HepG2 (cell line): ENCODE data around the gene BICDL2. TPM values are rescaled to one million over a fixed set of nuclear protein-coding genes. Genes with fewer than 3 reads are reported as not detected.

Source experiments
- ATAC-seq: fragments of 200-7000 bp; cut with Tn5 transposase; 3 replicates; pipeline ENCODE4 v1.9.1; 2020; ENCODE audit warnings: mild to moderate bottlenecking, moderate library complexity
- BruUV-seq: library from RNA; stranded (reverse); fragments of 400-500 nt; replicated peaks from 2 replicates; lab custom pipeline; 2021; lab: Mats Ljungman, UMichigan
- CTCF ChIA-PET: fragments of 300-600 bp; formaldehyde crosslinking; extraction: SDS; loops from one replicate; lab custom pipeline; 2021; ENCODE audit warnings: low total read pairs, inconsistent platforms, low intra/inter-chr PET ratio; lab: Yijun Ruan, JAX
- POLR2A ChIA-PET: fragments of 350-600 bp; sonication (Branson Sonifier 250); formaldehyde crosslinking; loops from one replicate; lab custom pipeline; 2020; ENCODE audit warnings: antibody characterized with exemption, inconsistent platforms; lab: Yijun Ruan, JAX
- DNase-seq: peaks from one replicate; pipeline ENCODE4 v3.0.0-alpha.2; 2015; ENCODE audit warnings: low spot score
- FAIRE-seq: peaks from 3 replicates; lab custom pipeline; 2011; peaks lifted over from hg19 to GRCh38; lab: Jason Lieb, UNC
- H2AFZ ChIP-seq: one replicate; pipeline ENCODE4 v1.6.1; 2011; ENCODE audit warnings: low read length, inconsistent platforms
- H3K27ac ChIP-seq: fragments of 300-600 bp; 3 replicates; pipeline ENCODE4 v1.8.0; 2011; ENCODE audit warnings: mixed run types, mild to moderate bottlenecking, mixed read lengths, low read length, inconsistent platforms; ENCODE audit not compliant: insufficient read depth; ENCODE audit errors: extremely low read length
- H3K27me3 ChIP-seq, 2 experiments: fragments of 200-600 bp in 1 of 2; 2 replicates in 1 of 2; 3 replicates in 1 of 2; pipeline versions ENCODE4 v1.6.0 to v1.8.0; 2011; ENCODE audit warnings: low read length in 2 of 2, mild to moderate bottlenecking in 2 of 2, moderate library complexity in 2 of 2, inconsistent platforms in 1 of 2; ENCODE audit not compliant: insufficient read depth in 2 of 2, control insufficient read depth in 1 of 2
- H3K36me3 ChIP-seq, 2 experiments: fragments of 200-600 bp in 1 of 2; replicated peaks in 1 of 2; 2 replicates in 1 of 2; 3 replicates in 1 of 2; pipeline versions ENCODE4 v1.5.1 to v1.8.0; 2011; ENCODE audit warnings: low read length in 2 of 2, inconsistent platforms in 1 of 2; ENCODE audit not compliant: insufficient read depth in 2 of 2, control insufficient read depth in 1 of 2
- H3K4me1 ChIP-seq: 2 replicates; pipeline ENCODE4 v1.5.1; 2012; ENCODE audit warnings: low read length, inconsistent platforms; ENCODE audit not compliant: insufficient read depth
- H3K4me2 ChIP-seq: 2 replicates; pipeline ENCODE4 v1.6.0; 2011; ENCODE audit warnings: low read depth, low read length, inconsistent platforms
- H3K4me3 ChIP-seq, 3 experiments: fragments of 200-600 bp in 1 of 3; sonication (generic), shearing (Covaris generic) in 1 of 3; replicated peaks in 1 of 3; 2 replicates each; pipeline ENCODE4 v1.5.1; 2011 to 2016; ENCODE audit warnings: low read length in 3 of 3, inconsistent platforms in 2 of 3, low read depth in 2 of 3, mild to moderate bottlenecking in 2 of 3, control low read depth in 1 of 3, mixed read lengths in 1 of 3; ENCODE audit not compliant: insufficient read depth in 1 of 3
- H3K79me2 ChIP-seq: one replicate; pipeline ENCODE4 v1.6.1; 2011; ENCODE audit warnings: low read length, inconsistent platforms; ENCODE audit not compliant: insufficient read depth
- H3K9ac ChIP-seq: 2 replicates; pipeline ENCODE4 v1.6.0; 2011; ENCODE audit warnings: mild to moderate bottlenecking, low read depth, low read length, inconsistent platforms; ENCODE audit not compliant: insufficient read depth
- H3K9me3 ChIP-seq: 2 replicates; pipeline ENCODE4 v1.5.1; 2012; ENCODE audit warnings: mild to moderate bottlenecking, low read length
- H4K20me1 ChIP-seq: 2 replicates; pipeline ENCODE4 v1.6.0; 2011; ENCODE audit warnings: inconsistent platforms, mild to moderate bottlenecking, low read length, moderate library complexity; ENCODE audit not compliant: insufficient read depth
- EP300 ChIP-seq, 3 experiments: sonication (generic) in 1 of 3; formaldehyde crosslinking in 1 of 3; IDR thresholded peaks; 2 replicates each; pipeline versions ENCODE4 v1.5.1 to v1.6.1; 2011 to 2020; ENCODE audit warnings: low read depth in 2 of 3, low read length in 2 of 3, borderline replicate concordance in 1 of 3, improper control_type of control experiment in 1 of 3, mild to moderate bottlenecking in 1 of 3, missing genetic modification reagents in 1 of 3, moderate library complexity in 1 of 3
- ESRRA ChIP-seq: sonication (generic); formaldehyde crosslinking; IDR thresholded peaks from 2 replicates; pipeline ENCODE4 v1.5.1; 2020; ENCODE audit warnings: mild to moderate bottlenecking, low read depth, missing genetic modification reagents
- MED13 ChIP-seq: sonication (generic); formaldehyde crosslinking; IDR thresholded peaks from 2 replicates; pipeline ENCODE4 v1.5.0; 2020; ENCODE audit warnings: missing genetic modification reagents
- POGZ ChIP-seq: sonication (generic); formaldehyde crosslinking; IDR thresholded peaks from 2 replicates; pipeline ENCODE4 v1.4.0; 2020; ENCODE audit warnings: mild to moderate bottlenecking, missing genetic modification reagents
- RARA ChIP-seq: IDR thresholded peaks from 2 replicates; pipeline ENCODE4 v1.6.1; 2016; ENCODE audit warnings: missing genetic modification reagents, missing compliant biosample characterization
- SALL1 ChIP-seq: sonication (generic); formaldehyde crosslinking; IDR thresholded peaks from 2 replicates; pipeline ENCODE4 v1.8.0; 2022; ENCODE audit warnings: mild to moderate bottlenecking, missing genetic modification reagents
- SETDB1 ChIP-seq: sonication (generic); formaldehyde crosslinking; IDR thresholded peaks from 2 replicates; pipeline ENCODE4 v1.5.1; 2020; ENCODE audit warnings: missing genetic modification reagents, mild to moderate bottlenecking, borderline replicate concordance
- ZNF552 ChIP-seq: sonication (generic); formaldehyde crosslinking; IDR thresholded peaks from 2 replicates; pipeline ENCODE4 v1.9.0; 2022; ENCODE audit warnings: missing genetic modification reagents, mild to moderate bottlenecking, borderline replicate concordance
- ZNF746 ChIP-seq: sonication (generic); formaldehyde crosslinking; IDR thresholded peaks from 2 replicates; pipeline ENCODE4 v1.8.0; 2022; ENCODE audit warnings: mild to moderate bottlenecking, missing genetic modification reagents
- WGBS: methylation state at CpG from one replicate; pipeline ENCODE4 v1.1.6; 2017; ENCODE audit warnings: low lambda C conversion rate; 5-methylcytosine and 5-hydroxymethylcytosine counted together
- in situ Hi-C: cut with HindIII; loops from 2 replicates; pipeline ENCODE4 v1.10.0; 2017; ENCODE audit warnings: low pct_unique_long_range_greater_than_20kb; ENCODE audit not compliant: extremely low pct_ligation_motif_present
- intact Hi-C: fragments of 100-400 bp; cut with micrococcal nuclease; formaldehyde crosslinking; loops from one replicate; pipeline ENCODE4 v1.10.0; 2022; ENCODE audit not compliant: unreplicated experiment
- polyA plus RNA-seq, 8 experiments: library from polyadenylated mRNA; depleted of rRNA in 3 of 8; stranded (reverse) in 7 of 8; unstranded in 1 of 8; fragments of >200 nt; fragmentation: Illumina TruSeq in 4 of 8; extraction: Trizol in 4 of 8; gene quantifications; 2 replicates each; pipeline versions ENCODE4 v1.2.1 to v1.2.3, GENCODE V29; 2011 to 2016; ENCODE audit warnings: low read depth in 4 of 8, missing spikeins in 1 of 8, mixed read lengths in 1 of 8; ENCODE audit not compliant: insufficient read depth in 1 of 8
- total RNA-seq, 5 experiments: library from RNA; depleted of rRNA; stranded (reverse); fragments of >200 nt; fragmentation: Illumina TruSeq; extraction: Trizol; gene quantifications; 2 replicates each; pipeline ENCODE4 v1.2.3, GENCODE V29; 2016; ENCODE audit warnings: low read depth in 1 of 5
- TF ChIP-seq, protein P1 (sequence below): sonication (generic); IDR thresholded peaks from 2 replicates; pipeline ENCODE4 v1.6.1; 2016; ENCODE audit warnings: low read depth, borderline replicate concordance
- TF ChIP-seq, protein P2 (sequence below), 2 experiments: sonication (generic) in 1 of 2; formaldehyde crosslinking in 1 of 2; IDR thresholded peaks; 2 replicates each; pipeline versions ENCODE4 v1.4.0 to v1.6.1; 2018 to 2020; ENCODE audit warnings: missing genetic modification reagents in 2 of 2, borderline replicate concordance in 1 of 2, low read depth in 1 of 2, mild to moderate bottlenecking in 1 of 2, missing biosample characterization in 1 of 2
- TF ChIP-seq, protein P3 (sequence below): sonication (generic); formaldehyde crosslinking; IDR thresholded peaks from 2 replicates; pipeline ENCODE4 v1.8.0; 2022; ENCODE audit warnings: missing genetic modification reagents, mild to moderate bottlenecking, inconsistent platforms, borderline replicate concordance
- TF ChIP-seq, protein P4 (sequence below), 2 experiments: IDR thresholded peaks; 2 replicates each; pipeline ENCODE4 v1.6.1; 2011 to 2012; ENCODE audit warnings: low read length in 2 of 2, borderline replicate concordance in 1 of 2, low read depth in 1 of 2, mild to moderate bottlenecking in 1 of 2, moderate library complexity in 1 of 2

The BICDL2 gene
- total and polyA plus RNA-seq, 2 of the 13 experiments (the other 11 are each of a cell fraction or from before 2014, with no cell fraction given): 0.12 TPM; not detected in 1

DNA sequence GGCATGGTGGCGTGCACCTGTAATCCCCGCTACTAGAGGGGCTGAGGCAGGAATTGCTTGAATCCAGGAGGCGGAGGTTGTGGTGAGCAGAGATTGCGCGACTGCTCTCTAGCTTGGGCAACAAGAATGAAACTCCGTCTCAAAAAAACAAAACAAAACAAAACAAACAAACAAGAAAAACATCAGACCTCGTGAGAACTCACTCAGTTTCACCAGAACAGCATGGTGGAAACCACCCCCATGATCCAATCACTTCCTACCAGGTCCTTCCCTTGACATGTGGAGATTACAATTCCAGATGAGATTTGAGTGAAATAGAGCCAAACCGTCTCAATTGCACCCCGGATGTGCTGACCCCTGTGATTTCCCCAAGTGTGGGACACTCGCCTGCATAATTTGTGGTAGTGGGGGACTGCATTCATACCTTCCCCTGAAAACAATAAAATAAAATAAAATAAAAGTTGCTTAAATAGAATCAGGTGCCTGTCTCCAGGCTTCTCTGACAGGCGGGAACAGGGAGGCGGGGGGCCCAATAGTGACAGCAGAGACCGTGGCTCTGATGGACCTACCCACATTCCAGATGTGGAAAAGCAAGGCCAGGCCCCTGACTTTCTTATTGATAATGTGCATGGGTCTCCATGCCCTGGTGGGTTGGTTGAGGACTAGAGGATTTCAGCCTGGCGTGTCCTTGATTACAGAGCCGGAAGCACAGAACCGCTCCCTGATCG, 49.3 kb upstream of the BICDL2 start:
- Histone ChIP-seq H3K79me2 (no peaks in the 10 kb centered on the region), H3K27ac (peak overlapping the region; percentile 59), H3K4me1 (peaks cover 46% of the 10 kb centered on the region), H2AFZ (no peak overlapping the region), H3K4me2 (peak overlapping the region; percentile 93), H3K9me3 (no peaks in the 10 kb centered on the region), H3K4me3 (peak overlapping the region; percentile 51 to 79 (median 63); a peak in 5 of 6 replicates), H3K9ac (peak overlapping the region; percentile 72), H3K27me3 (no peaks in the 10 kb centered on the region), H4K20me1 (no peaks in the 10 kb centered on the region), H3K36me3 (no peaks in the 10 kb centered on the region)
- ChIA-PET POLR2A (interaction anchor here (1.1 to 3.0 kb wide), 8 partner anchors 13 to 58 kb away, joined by 3 to 38 read pairs (median 10); partner anchors contain the start of genes IL32, ZNF213 and ZSCAN10), CTCF (interaction anchor here (0.8 to 1.7 kb wide), 2 partner anchors 14 to 26 kb away, joined by 3 to 4 read pairs; no protein-coding TSS in a partner anchor)
- ATAC-seq (peak; percentile 12; the same call in 1 of the 3 replicates), FAIRE-seq (peak; percentile 37), DNase-seq (no peak)
- in situ Hi-C loops (no loop called here), intact Hi-C loops (no loop called here)
- WGBS: 62% methylated on average over 14 of the region's 17 CpGs
- BruUV-seq: TSS peak; percentile 66
- 0 out of 2 replicates have a peak, but pooled peaks have one; percentile 43 for TF ChIP-seq SALL1 (CRISPR knock-in tag)
- no peak for TF ChIP-seq SETDB1 (CRISPR knock-in tag)
- TF ChIP-seq, protein P1, sequence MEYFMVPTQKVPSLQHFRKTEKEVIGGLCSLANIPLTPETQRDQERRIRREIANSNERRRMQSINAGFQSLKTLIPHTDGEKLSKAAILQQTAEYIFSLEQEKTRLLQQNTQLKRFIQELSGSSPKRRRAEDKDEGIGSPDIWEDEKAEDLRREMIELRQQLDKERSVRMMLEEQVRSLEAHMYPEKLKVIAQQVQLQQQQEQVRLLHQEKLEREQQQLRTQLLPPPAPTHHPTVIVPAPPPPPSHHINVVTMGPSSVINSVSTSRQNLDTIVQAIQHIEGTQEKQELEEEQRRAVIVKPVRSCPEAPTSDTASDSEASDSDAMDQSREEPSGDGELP: no peak
- no peak for TF ChIP-seq ESRRA (CRISPR knock-in tag)
- 0 out of 4 replicates have a peak, but pooled peaks of 1 of the 2 experiments have one; percentile 23 for TF ChIP-seq EP300 (IDR thresholded peaks at IDR 0.05; ENCODE audit: low read depth in 2 of 2, low read length in 2 of 2)
- TF ChIP-seq EP300 (CRISPR knock-in tag; IDR thresholded peaks at IDR 0.05; ENCODE audit: borderline replicate concordance): no peak
- 0 out of 2 replicates have a peak, but pooled peaks have one; percentile 15 for TF ChIP-seq ZNF746 (CRISPR knock-in tag)
- TF ChIP-seq, protein P2, sequence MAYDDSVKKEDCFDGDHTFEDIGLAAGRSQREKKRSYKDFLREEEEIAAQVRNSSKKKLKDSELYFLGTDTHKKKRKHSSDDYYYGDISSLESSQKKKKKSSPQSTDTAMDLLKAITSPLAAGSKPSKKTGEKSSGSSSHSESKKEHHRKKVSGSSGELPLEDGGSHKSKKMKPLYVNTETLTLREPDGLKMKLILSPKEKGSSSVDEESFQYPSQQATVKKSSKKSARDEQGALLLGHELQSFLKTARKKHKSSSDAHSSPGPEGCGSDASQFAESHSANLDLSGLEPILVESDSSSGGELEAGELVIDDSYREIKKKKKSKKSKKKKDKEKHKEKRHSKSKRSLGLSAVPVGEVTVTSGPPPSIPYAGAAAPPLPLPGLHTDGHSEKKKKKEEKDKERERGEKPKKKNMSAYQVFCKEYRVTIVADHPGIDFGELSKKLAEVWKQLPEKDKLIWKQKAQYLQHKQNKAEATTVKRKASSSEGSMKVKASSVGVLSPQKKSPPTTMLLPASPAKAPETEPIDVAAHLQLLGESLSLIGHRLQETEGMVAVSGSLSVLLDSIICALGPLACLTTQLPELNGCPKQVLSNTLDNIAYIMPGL (CRISPR knock-in tag; IDR thresholded peaks at IDR 0.05; ENCODE audit: borderline replicate concordance in 1 of 2, low read depth in 1 of 2): no peak
- TF ChIP-seq, protein P3, sequence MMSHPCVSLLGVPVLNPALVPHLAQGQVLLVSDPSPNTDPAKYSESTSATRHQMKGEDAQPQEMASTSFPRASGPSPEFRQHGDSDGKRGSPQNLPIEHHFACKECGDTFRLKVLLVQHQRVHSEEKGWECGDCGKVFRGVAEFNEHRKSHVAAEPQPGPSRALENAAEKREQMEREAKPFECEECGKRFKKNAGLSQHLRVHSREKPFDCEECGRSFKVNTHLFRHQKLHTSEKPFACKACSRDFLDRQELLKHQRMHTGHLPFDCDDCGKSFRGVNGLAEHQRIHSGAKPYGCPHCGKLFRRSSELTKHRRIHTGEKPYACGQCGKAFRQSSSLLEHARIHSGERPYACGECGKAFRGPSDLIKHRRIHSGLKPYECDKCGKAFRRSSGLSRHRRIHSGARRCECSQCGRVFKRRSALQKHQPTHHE: no peak
- no peak for TF ChIP-seq RARA (CRISPR knock-in tag)
- TF ChIP-seq, protein P4, sequence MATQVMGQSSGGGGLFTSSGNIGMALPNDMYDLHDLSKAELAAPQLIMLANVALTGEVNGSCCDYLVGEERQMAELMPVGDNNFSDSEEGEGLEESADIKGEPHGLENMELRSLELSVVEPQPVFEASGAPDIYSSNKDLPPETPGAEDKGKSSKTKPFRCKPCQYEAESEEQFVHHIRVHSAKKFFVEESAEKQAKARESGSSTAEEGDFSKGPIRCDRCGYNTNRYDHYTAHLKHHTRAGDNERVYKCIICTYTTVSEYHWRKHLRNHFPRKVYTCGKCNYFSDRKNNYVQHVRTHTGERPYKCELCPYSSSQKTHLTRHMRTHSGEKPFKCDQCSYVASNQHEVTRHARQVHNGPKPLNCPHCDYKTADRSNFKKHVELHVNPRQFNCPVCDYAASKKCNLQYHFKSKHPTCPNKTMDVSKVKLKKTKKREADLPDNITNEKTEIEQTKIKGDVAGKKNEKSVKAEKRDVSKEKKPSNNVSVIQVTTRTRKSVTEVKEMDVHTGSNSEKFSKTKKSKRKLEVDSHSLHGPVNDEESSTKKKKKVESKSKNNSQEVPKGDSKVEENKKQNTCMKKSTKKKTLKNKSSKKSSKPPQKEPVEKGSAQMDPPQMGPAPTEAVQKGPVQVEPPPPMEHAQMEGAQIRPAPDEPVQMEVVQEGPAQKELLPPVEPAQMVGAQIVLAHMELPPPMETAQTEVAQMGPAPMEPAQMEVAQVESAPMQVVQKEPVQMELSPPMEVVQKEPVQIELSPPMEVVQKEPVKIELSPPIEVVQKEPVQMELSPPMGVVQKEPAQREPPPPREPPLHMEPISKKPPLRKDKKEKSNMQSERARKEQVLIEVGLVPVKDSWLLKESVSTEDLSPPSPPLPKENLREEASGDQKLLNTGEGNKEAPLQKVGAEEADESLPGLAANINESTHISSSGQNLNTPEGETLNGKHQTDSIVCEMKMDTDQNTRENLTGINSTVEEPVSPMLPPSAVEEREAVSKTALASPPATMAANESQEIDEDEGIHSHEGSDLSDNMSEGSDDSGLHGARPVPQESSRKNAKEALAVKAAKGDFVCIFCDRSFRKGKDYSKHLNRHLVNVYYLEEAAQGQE (IDR thresholded peaks at IDR 0.05; ENCODE audit: borderline replicate concordance in 1 of 2, low read depth in 1 of 2, low read length in 2 of 2): 0 out of 4 replicates have a peak, but pooled peaks of 1 of the 2 experiments have one; percentile 7
- 0 out of 2 replicates have a peak, but pooled peaks have one; percentile 17 for TF ChIP-seq ZNF552
- no peak for TF ChIP-seq MED13 (CRISPR knock-in tag)
- 0 out of 2 replicates have a peak, but pooled peaks have one; percentile 12 for TF ChIP-seq POGZ (CRISPR knock-in tag)
